Activated T-cell treated with anti-CD3 and anti-CD28 coated beads for 48 hours (primary cell): ENCODE data around the gene DHRS3.

Experiments used
- DNase-seq: peaks from one replicate; pipeline ENCODE4 v3.0.0-alpha.2; 2020; ENCODE audit warnings: low read depth

DHRS3 gene

DNA sequence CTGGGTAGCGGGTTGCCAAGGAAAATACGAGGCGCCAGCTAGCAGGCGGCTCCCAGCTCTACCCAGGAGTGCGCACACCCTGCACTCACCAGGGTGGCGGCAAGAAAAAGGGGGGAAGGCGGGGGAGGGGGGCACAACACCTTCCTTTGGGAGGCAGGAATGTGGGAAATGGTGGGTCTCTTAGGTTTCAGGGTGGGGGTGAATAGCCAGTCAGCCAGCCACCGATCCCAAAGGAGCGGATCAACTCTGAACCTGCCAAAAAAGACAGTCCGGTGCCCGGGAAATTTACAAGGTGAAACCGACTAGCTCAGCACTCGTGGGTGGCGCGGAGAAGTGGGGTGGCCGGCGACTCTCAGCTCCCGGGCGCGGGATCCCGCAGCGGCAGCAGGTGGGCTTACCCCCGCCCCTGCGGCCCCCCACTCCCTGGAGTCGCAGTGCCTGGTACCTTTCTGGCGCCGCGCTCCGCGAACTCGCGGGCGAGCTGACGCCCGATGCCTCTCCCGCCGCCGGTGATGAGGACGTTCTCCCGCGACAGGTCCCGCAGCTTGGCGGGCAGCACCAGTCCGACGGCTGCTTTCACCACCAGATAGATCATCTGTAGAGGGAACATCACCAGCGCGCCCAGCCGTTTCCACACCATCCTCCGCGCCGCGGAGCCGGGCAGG, 1.2 kb downstream of the DHRS3 start:
- peak; percentile 25 for DNase-seq

DNA sequence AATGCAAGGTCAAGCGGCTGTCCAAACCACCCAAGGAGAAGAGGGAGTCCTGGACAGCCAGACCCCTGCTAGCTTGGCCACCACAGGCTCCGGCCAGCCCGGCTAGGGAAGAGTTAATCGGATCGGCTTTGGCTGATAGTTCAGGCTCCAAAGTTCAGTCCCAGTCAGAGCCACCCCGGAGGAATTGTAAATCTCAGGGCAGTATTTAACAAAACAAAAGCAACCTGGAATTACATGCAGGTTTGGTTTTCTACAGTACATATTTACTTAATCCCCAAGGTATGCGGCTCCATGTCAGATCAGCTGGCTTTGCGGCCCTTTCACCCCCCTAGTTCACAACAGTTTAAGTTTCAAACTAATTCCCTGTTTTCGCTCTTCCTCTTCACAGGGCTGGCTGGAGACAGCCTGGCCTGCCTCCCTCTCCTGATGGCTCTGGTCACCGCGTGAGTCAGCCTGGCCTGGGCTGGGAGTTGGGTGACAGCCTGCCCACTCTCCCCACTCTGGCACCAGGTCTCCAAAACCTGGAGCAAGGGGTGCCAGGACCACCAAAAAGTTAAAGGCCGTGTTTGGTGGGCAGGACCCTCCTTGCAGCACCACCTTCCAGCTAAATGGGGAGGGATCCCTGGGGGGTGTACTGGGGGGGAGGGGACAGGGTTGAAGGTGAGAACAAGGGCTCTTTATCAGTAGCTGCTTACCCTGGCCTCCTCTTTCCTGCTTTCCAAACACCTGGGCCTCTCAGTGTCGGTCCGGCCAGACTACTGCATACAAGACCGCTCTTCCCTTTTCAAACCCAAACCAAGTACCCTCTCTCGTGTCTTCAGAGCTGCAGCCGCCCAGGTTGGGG, 1.9 kb downstream of the DHRS3 start:
- DNase-seq = no peak

DNA sequence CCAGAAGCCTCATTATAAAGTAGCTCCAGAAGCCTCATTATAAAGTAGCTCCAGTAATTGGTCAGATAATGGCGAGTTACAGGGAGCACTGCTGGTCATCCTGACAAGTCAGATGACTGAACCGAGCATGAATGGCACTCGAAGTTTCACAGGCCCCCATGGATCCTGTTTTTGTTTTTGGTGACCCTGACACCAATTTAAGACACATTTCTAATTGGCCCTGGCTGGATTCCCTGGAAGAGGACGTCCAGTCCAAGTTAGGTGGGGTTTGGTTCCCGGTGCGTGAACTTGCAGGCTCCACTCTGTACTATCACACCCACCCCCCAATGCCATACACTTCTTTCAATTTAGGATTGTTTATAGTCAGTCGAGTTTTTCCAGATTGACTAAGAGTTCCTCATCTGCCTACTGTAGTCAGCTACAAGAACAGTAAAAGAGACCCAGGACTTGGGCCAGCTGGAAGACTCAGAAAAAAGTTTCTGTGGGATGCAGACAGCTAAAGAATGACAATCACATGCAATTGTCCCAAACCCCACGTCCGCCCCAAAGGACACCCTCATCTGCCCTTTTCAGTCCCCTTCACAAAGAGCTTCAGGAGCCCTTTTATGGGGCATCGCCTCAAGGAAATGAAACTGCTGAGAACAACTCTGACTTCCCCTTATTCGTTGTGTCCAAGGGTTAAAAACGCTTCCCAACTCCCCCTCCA, 2.7 kb downstream of the DHRS3 start:
- no peak for DNase-seq

DNA sequence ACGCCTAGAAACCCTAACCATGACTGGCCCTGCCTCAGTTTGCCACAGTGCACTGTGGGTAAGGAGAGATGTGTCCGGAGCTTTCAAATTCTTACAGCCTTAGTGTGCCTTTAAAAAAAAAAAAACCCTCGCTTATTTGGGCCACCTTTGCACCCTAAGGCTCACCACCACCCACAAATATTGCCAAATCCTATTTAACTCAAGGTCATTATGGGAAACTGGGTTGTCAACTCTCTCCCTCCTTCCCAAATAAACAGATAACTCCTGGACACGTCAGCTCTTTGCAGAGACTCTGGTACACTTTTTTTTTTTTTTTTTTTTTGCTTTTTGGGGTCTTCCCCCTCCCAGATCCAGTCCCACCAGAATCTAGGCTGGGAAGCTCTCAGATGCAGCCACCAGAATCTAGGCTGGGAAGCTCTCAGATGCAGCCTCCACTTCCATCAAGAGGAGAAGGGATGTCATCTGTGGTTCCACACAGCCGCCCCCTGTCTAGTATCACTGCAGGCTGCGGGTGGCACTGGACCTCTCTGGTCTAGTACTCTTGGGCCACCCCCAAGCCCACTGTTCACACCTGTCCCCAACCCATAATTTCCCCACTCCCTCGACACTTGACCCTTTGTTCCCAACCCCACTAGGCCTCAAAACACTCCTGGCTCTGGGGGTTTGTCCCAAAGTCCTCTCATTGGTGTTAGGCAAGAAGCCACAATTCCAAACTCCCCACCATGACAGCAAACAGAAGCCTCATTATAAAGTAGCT, 3.4 kb downstream of the DHRS3 start:
- DNase-seq = no peak

DNA sequence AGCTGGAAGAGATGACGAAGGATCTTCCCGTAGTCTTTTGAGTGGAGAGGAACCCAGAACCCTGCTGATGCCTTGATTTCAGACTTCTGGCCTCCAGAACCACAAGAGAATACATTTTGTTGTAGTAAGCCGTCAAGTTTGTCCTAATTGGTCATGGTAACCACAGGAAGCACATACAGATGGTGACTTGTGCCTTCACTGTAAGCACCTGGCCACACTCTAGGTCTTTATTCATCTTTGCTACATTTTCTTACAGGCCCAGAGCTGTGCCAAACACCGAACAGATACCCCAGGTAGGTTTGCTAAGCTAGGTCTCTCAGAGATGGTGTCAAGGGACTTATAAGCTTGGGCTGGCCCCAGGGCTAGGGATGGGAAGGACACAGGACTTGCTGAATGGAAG, 4.8 kb downstream of the DHRS3 start:
- no peak for DNase-seq

DNA sequence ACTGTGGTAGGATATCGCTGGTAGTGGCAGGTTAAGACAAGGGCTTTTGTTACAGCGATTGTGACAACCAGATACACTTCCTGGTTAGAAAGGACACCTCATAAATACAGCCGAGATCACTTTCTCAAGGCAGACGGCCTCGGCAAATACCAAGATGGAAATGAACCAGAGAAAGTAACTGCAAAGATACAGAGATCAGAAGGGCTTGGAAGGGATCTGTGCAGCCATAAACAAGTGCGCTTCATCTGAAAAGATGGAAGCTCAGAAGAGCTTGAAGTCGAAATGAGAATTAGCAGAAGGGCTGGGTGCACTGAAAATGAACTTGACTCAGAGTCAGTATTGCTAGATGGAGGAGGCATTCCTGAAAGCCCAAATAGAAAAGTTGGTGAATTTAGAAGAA, 7.1 kb downstream of the DHRS3 start:
- DNase-seq = no peak

DNA sequence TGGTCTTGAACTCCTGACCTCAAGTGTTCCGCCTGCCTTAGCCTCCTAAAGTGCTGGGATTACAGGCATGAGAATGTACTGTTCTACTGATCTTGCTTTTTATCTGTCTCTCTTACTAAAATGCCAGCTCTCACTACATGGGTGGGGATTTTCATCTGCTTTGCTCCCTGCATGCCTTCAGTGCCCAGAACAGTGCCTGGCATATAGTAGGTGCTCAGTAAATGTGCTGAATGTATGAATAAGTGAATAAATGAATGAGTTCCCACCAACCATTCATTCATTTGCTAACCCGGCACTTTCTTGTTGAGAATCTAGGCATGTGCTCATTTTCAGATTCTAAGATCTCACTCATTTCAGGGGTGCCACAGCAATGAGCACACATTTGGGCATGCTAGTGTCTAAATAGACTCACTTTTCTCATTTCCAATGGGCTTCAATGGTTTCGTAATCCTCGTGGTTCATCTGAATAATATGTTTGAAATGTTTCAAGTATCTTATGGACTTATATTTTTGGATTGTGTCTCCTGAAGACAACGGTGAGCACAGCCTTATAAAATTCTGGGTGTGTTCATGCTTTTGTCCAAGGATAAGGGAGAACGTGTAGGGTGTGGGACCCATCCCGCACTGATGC, 7.6 kb downstream of the DHRS3 start:
- no peak for DNase-seq

DNA sequence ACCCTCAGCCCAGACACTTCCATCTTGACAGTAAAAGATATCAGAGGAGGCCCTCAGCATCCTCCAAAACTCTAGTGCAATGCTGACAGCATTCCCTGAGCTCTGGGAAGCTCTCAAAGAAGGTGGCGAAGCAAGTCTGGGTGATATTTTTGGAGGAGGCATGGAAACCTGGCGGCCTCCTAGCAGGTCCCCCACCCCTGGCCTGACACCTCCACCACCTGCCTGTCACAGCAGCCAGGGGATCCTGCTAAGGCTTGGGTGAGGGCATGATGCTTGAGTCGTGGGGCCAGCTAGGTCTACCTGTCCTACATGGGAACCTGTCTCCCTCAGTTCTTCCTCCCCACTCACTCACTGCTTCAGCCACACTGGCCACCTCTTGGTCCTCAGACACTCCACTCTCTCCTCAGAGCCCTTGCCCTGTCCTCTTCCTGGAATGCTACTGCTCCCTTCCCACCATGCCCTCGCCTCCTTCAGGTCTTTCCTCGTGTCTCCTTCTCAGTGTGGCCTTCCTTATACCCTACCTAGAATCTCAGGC, 8.5 kb downstream of the DHRS3 start:
- DNase-seq = no peak

DNA sequence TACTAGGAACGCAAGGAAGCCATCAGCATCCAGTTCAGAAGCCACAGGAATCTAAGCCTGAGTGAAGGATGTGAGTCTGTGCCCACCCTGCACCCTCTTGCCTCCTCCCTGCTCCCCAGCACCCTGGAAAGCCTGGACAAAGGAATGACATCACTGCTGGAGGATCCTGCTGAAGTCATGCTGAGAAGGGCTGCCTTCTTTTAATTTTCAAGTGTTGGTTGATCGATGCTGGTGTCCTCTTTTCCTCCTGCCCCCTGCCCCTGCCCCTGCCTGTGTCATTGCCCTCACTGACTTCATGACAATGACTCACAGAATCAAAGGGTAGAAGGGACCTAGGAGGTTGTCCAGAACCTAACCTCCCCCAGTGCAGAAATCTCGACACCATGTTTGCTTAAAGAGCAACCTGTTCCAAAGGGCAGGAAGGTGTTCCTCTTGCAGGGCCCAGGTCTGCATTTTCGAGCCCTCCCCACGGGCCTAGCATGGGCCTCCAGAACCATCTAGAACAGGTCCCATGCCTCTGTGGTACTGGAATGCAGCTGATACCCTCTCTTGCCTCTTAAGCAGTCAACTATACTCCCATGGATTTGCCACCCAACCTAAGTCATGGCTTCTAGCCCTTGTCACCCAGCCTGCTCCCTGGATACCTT, 9.6 kb downstream of the DHRS3 start:
- no peak for DNase-seq

DNA sequence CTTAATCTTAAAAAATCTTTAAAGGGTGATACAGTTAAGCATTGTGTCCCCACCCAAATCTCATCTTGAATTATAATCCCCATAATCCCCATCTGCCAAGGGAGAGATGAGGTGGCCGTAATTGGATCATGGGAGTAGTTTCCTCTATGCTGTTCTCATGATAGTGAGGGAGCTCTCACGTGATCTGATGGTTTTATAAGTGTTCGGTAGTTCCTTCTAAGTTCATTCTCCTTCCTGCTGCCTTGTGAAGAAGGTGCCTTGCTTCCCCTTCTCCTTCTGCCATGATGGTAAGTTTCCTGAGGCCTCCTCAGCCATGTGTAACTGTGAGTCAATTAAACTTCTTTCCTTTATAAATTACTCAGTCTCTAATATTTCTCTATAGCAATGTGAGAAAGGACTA, 10.7 kb downstream of the DHRS3 start:
- DNase-seq = no peak

DNA sequence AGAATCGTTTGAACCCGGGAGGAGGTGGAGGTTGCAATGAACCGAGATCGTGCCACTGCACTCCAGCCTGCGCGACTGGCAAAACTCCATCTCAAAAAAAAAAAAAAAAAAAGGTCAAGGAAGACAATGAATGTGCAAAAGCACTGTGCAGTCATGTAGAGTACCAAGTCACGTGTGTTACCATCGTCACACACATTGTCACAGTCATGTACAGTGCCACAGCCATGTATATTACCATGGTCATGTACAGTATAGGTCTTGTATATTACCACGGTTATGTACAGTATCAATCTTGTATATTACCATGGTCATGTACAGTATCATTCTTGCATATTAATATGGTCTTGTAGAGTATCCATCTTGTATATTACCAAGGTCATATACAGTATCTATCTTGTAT, 13.0 kb downstream of the DHRS3 start:
- DNase-seq = no peak

DNA sequence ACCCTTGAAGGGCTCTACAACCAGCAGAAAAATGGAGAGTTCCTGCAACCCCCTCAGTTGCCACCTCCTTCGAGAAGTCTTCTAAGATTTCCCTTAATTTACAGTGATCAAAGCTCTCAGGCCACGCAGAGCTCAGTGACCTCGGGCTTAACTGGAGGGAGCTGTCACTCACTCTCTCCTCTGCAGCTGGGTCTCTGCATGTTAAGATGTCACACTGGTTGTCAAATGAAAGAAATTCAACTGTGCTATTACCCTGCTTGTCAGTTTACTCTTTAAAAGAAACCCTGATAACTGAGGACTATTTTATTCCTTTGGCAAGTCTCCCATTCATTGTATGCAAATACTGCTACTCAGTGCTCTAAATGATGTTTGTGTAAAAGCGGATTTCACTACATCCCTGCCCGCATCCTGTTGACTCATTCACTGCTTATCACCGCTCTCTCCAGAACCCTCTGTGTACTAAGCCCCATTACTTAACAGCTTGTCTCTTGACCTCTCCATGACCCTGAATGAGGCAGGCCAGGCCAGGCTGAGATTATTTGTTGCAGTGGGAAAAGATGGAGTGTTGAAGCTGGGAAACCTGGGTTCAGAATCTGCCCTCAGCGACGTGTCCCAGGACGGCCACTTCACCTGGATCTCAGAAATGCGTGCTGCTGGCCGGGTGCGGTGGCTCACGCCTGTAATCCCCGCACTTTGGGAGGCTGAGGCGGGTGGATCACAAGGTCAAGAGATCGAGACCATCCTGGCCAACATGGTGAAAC, 13.7 kb downstream of the DHRS3 start:
- peak; percentile 39 for DNase-seq

DNA sequence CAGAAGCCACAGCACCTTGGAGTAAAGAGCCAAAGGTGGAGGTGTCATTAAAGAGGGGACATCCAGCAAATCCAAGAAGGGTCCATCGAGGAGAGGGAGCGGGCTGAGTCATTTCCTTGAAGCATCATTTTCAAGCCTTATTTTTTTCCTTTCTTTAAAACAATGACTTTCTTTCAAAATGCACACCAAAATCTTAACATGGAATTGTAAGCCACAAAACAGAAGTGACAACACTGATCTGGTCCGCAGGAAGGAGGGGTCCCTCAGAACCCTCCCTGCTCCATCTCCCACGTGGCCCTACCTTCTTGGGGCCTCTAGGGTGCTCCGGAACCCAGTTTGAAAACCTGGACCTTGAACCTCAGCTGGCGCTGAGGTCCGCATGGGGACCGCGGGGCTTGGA, 14.8 kb downstream of the DHRS3 start:
- DNase-seq = no peak

DNA sequence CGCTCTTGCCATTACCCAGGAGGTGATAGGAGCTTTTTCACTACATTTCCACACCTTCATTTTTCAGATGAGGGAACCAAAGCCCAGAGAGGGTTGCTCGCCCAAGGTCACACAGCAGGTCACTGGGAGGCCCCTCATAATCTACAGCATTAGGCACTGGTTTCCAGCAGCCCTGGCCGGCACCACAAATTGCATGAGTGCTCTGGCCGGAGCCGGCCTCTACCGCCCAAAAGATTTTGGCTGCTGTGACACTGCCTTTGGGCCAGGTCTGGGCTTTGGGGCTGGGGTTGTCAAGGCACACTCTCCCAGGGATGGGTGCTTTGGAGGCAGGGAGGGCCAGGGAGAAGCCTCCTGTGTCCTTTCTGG, 15.4 kb downstream of the DHRS3 start:
- DNase-seq = no peak

DNA sequence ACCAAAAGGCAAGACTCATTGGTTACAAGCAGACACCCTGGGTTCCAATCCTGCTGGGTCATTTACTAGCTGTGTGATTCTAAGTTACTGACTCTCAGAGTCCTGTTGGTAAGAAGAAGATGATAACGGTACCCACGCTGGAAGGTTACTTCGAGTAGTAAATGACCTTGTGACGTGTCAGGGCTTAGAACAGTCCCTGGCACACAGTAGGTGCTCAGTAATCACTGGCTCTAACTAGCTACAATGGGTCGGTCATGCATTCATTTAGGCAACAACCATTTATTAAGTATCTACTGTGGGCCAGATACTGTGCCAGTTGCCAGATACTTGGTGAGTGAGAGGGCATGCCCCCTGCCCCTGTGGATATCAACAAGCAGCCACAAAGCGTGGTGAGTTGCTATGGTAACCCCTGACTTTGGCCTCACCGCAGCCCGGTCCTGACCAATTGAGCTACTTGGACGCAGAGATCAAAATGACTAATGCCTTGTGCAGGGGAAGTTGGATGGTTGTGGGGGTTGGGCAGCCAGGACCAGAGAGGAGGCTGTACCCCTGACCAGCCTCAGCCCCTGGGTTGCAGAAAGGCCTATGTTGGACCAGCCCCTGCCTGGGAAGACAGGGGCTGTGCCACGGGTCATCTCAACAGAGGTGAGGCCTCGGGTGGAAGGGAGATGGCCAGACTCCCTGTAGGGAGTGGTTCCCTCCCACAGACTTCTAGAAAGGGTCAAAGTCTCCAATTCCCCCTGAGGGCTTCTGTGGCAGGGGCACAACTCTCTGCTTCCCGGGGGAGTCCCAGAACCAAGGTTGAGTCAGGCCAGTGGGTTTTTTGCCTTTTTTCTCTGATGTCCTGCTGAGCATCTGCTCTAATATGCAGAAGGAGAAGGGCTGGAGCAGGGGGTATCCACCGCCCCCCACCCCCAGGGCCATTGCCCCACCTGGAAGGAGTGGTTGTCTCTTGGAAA, 16.0 kb downstream of the DHRS3 start:
- no peak for DNase-seq

DNA sequence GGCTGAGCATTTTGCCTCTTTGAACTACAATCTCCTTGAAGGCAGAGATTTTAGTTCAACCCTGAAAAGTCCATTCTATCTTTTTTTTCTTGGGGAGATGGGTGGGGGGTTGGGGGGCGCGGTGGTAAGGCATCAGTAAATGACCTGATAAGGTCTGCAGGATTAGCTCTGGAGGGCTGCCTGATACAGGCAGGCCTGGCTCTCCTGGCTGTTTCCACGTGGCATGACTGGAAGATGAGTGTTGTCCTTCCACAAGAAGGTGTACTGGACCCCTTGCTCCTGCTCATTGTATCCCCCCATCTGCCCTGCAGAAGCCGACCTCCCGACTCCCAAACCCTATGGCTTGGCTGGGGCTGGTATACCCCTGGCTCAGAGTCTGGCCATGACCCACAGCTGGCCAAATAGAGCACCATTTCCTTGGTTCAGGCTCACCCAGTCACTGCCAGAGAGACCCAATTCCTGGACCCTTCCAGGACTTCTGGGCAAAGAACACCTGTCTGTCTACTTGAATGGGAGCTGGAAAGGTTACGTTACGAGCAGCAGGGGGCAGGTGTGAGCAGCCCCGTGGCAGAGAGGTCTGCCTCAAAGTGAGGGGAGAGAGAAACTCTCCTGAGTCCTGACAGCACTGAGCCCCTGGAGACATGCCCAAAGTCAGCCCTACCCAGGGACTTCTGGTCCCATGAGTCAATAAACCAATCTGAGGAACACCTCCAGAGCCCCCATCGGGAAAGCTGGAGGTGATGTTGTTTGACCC, 17.0 kb downstream of the DHRS3 start:
- peak; percentile 37 for DNase-seq

DNA sequence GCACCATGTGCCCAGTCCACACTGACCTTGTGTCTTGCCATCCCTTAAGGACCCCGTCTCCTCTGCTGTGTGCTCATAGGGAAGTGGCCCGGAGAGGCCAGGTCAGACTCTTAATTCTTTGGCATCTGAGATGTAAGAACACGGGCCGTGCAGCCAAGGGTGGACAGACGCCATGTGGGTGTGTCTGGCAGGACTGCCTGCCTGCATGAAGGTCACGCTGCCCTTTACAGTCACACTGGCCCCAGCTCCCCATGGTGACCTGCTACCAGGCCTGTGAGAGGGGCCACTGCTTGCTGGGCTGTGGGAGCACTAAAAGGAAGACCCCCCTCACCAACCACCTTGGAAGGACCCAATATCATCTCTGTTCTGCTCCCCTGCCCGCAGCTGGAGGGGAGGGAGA, 17.7 kb downstream of the DHRS3 start:
- no peak for DNase-seq

DNA sequence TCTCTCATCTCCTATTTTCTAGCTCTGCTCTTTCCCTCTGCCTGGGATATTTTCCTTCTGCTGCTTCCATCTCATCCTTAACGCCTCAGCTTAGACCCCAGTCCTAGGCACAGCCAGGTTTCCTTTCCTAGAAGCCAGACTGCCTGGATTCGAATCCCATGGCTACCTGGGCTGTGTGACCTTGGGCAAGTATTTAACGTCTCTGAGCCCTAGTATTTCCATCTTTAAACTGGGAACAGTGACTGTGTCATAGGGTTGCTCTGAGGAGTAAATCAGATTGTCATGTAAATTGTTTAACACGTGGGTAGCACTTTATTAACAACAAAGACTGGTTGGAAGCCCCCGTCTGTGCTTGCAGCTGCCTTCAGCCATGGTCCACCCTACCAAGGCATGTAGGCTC, 18.4 kb downstream of the DHRS3 start:
- no peak for DNase-seq

DNA sequence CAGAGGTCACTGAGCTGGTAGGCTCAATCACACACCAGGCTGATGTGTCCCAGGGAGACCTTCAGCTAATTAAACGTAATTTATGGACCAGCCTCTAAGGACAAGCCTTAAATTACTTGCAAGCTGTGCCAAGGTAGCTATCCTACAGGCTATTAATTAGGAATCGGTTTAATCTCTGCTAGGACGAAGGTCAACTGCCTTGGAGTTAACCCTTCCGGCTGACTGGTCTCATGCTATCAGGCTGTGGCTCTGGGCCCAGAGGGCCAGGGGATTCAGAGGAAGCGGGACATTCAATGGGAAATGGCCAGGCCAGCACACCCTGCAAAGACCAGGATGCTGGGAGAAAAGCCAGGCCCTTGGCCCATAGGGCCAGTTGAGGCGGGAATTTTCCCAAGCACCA, 19.0 kb downstream of the DHRS3 start:
- no peak for DNase-seq
